Middle frontal gyrus (tissue), 1 donor: ENCODE data around the gene OR9Q1.

Source experiments
- DNase-seq: peaks from one replicate; pipeline ENCODE4 v3.0.0-alpha.2; 2015; ENCODE audit warnings: low spot score; ENCODE audit errors: extremely low spot score

The OR9Q1 gene

DNA sequence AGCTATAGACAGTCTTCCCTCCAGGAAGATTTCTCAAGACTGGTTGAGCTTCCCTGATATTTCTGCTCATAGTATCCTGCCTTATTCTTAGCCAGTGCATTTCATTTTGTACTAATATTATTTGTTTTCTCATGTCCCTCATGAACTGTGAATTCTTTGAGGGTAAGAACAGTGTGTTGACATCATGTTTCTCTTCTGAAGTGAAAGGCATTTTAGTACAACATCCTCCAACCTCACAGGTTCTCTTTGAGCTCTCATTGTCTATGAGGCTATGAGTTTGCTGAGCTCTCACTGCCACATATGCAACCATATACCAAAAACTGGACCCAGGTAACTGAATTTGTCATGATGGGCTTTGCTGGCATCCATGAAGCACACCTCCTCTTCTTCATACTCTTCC, 7.0 kb downstream of the OR9Q1 start, which contains the start of gene OR6Q1:
OR6Q1 (plus strand) TSS at position 301 of the 400 bp plus-strand sequence; CDS start at position 301, 0 bp downstream.
- no peak for DNase-seq

DNA sequence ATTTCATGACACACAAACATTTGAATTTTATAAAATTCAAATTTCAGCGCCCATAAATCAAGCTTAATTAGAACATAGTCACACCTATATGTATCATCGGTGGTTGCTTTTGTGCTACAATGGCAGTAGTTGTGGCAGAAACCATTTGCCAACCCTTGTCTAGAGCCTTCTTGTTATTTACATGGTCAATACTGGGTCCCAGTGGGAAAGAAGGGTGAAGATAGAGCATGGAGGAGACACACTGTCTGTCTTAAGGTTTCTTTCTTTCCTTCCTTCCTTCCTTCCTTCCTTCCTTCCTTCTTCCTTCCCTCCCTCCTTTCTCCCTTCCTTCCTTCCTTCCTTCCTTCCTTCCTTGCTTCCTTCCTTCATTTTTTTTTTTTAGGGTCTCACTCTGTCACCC, 10.8 kb downstream of the OR9Q1 start:
- no peak for DNase-seq

DNA sequence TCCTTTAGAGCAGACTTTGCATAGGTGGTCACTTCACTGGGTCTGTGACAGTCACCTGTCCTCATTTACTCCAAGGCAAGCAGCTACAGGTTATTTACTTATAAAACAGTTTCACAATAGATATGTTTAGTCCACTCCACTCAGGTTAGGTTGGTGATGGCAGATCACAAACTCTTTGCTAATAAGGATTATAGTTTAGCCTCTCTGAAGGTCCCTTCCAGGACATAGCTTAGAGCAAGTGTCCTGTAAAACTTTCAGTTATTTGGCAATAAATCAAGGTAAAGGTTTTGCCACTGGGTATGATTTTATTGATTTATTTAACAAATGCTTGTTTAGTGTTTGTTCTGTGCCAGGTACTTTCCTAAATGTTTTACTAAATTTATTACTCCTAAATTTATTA, 15.9 kb downstream of the OR9Q1 start:
- DNase-seq: no peak

DNA sequence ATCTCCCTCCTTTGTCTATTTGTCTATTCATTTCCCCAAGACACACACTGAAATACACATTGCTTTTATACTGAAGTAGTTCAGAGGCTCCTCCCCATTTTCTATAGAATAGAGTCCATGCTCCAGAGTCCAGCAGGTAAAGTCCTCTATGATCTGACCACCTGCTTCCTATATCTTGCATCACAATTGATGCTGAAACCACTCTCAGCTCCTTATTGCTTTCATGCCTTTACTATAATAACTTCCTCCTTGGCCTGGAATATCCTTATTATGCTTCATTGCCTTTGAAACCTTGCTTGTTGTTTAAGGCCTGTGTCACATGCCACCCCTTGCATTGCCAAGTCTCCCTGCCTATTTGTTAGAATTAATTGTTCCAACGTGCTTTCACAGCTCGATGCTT, 19.7 kb downstream of the OR9Q1 start:
- no peak for DNase-seq

DNA sequence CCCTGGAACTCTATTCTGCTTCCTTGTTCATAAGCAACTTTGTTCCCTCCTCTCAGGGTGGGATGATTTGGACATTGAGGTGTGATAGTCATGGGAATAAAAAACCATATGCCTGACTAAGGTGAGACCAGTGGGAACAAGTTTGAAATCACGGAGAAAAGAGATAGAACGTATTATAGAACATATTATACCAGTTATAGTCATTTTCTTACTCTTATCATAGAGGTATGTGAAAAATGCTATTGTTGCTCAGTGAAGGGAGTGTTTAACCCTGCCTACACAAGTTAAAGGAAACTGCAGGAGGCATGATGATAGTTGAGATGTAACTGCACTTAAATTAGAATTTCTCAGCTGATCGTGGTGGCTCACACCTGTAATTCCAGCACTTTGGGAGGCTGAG, 22.6 kb downstream of the OR9Q1 start:
- DNase-seq: no peak

DNA sequence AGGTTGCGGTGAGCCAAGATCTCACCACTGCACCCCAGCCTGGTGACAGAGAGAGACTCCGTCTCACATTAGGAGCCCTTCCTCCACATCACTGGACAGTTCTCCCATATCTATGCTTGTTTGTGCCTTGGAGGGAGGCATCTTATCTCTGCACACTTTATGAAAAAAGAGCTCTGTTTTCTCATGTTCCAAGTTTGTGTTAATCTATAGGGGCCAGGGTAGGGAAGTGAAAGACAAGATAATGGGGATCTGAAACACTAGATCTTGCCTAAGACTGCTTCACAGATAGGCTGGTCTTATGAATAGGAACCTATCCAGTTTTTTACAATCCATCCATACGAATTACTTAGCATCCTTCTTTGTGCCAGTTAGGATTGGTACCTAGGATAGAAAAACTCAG, 24.1 kb downstream of the OR9Q1 start:
- DNase-seq: no peak

DNA sequence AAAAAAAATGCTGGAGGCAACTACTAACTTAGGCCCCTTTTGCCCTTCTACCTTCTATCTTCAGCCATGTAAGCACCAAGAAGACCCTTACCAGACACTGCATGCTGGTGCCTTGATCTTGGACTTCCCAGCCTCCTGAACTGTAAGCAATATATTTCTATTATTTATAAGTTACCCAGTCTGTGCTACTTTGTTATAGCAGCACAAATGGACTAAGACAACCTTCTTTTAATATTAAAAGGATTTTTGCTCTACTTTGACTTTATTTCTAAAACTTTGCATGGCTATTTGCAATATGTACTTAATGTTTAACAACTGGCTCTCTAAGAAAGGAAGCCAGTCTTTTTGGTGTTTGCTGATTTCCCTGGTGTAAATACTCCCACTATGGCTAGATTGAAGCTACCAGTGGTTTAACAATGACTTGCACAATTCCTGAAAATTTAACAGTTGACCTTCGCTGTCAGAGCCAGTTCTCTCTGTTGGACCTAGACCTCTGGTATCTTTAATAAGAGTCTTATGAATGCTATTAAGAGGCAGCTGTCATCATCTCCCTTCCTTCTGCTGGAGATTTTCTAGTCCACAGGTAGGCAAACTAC, 32.2 kb downstream of the OR9Q1 start:
- DNase-seq: no peak

DNA sequence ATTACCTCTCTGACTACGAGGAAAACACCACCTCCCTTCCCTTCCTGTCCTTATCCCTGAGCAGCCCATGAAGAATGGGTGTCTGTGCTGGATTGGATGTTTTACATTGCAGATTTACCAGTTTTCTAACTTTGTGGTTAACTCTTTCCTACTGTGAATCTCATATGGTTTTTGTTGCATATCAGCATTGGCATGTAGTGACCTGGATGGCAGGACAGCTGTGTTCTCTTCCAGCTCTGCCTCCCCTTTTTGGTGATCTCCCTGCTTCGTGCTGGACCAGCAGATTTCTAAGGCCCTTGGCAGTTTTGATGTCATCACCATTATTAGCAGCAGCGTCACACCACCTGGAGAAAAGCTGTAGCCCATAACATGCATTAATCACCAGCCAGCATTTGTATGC, 33.8 kb downstream of the OR9Q1 start:
- no peak for DNase-seq

DNA sequence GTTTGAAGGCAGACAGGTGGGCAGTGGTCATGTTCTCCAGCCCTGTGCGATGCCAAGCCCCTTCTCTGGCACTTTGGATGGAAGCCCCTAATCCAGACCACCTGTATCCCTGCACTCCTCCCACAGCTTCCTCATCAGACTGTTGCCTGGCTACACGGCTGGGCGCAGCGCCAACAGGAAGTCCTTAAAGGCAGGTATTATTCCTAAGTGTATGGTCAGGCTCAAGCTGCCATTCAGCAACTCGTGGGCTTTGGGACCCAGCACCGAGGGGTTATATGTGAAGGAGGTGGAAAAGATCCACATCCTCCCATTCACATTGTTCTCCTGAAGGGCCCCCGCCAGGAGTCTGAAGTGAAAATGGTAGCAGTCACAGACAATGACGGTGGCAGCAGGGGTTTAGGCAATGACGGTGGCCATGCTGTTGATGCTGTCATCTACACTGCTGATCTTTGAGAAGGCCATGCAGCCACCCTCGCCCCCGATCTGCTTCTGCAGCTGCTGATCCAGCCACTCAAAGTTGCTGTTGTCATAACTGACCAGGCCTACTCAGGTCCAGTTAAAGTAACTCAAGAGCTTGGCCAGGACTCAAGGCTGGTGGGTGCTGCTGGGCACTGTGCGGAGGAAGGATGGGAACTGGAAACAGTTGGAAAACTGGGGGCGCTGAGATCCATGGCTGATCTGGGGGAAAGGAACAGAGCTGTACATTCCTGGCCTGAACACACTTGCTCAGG, 34.8 kb downstream of the OR9Q1 start:
- DNase-seq: peak; percentile 9

DNA sequence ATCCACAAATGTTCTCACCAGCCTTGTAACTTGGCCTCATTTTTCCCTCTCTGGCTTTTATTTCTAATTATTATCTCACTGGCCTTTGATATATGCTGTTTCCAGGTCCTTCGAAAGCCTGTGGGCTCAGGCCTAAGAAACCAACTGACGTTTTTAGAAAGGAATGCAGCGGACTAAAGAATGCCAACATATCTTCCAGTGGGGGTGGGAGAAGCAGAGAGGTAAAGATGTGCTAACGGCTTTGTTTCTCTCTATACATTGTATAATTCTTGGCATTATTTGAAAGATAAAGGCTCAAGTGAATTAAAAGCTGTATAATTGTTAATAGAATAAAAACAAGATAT, 35.3 kb downstream of the OR9Q1 start:
- no peak for DNase-seq

DNA sequence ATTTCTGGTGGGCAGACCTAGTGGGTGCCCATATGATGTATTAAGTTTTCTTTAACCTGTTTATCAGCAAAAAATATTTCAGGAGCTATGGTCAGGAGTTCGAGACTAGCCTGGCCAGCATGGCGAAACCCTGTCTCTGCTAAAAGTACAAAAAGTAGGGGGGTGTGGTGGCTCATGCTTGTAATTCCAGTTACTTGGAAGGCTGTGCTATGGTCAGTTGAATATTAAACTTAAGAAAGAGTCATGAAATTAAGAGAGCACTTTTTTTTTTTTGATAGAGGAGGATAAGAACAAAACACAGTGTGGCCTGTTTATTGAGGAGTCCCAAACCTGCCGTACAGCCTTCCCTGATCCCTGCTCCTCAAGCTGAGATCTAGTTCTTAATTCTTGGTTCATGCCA, 36.9 kb downstream of the OR9Q1 start:
- no peak for DNase-seq

DNA sequence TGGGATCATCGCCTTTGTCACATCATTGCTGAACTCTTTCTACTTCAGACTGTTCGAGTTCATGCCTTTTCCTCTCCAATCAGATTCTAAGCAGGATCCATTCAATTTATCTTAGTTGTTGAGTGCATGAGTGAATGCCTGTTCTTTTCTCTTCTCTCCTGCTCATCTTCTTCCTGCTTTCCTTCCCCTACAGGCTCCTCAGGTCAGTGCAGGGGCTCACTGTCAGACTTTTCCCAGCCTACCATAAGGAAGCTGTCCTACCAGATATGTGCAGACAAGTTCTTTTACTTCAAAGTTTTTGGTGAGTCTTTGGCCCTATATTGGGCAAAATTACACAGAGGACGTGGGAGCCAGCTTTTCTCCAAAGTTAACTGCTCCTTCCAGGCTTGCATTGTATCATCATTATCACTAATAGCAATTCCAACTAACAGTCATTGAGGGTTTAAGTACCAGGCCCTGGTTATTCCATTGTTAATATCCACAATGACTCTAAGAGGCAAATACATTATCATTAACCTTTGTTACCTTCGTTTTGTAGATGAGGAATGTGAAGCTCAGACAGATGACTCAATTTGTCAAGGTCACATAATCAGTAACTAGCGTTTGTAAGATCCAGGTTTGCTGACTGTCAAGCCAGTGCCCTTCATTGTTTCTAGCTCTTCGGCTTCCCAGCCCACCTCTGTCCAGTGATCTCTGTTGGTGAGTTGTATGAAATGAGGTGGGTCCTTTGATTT, 37.4 kb downstream of the OR9Q1 start:
- DNase-seq: no peak

DNA sequence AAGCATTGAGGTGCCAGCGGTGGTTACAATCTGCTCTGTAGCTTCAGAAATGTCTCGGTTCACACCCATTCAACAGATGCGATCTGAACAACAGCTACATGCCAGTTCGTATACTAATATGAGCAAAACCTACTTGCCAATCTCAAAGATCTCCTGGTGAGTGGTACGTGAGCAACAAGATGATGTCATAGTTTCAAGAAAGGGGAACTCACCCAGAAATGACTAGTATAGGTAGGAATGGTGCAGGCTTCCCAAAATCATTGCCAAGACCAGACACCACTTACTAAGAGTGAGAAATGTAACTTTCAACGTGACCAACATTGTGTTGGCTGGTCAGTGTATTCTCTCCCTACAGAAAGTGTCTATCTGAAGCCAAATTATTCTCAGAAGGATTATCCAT, 38.1 kb downstream of the OR9Q1 start:
- no peak for DNase-seq

DNA sequence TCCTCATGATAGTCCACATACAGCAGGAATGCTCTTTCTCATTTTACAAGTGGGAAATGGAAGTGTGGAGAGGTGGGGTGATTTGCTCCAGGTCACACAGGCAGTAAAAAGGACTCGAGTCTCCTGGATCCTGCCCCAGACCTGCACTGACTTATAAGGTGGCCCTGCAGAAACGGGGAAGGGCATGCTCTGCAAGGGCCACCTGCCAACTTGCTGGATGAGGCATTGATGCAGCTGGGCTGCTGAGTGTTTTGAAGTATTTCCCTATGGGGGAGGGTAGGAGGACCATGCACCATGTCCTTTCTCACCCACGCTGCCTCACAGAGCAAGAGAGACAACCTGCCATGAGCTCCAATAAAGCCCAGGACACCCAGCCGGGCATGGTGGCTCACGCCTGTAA, 44.0 kb downstream of the OR9Q1 start:
- no peak for DNase-seq

DNA sequence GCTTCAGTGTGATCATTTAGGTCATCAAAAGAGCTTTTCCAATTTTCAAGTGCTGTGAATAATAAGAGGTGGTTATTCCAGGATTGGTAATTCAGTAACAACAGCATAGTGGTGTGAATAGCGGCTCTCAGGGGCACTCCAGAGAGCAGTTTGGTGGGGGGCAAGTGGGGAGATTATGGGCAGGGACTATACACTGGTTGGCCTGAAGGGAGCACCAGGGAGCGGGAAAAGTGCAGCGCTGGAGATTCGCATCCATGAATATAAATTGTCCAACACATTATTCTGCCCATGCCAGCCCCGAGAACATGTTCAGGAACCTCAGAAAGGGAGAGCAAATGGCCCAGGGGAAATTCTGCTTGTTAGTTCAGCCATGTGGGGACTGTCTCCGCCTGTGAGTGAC, 45.0 kb downstream of the OR9Q1 start:
- no peak for DNase-seq

DNA sequence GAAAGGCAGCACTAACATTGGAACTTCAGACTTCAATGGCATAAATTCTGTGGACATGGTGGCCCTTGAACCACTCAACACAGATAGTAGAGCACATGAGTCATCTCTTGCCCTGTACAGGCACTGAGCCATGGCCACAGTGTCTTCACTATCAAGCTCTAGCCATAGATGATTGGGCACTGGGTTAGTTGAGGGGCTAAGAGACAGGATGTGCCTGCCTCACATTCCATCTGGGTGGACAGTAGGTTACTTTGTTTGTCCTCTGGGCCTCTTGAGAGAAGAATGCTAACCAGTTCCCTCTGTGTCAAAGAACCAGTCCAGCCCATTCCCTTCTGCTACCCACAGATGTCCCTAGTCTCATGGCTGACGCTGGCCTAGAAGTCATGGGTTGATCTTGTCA, 46.9 kb downstream of the OR9Q1 start:
- DNase-seq: no peak

DNA sequence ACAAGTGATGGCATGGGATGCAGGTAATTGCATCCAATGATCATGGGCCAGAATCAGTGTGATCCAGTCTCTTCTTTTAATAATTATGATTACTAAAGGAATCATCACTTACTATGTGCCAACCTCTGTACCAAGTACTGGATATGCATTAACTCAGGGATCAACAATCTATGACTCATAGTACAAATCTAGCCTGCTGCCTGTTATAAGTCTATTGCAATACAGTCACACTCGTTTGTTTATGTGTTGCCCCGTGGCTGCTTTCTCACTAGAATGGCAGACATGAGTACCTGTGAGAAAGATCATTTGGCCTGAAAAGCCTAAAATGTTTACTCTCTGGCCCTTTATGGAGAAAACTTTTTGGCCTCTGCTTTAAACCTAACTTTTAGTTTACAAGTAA, 52.1 kb downstream of the OR9Q1 start:
- DNase-seq: no peak

DNA sequence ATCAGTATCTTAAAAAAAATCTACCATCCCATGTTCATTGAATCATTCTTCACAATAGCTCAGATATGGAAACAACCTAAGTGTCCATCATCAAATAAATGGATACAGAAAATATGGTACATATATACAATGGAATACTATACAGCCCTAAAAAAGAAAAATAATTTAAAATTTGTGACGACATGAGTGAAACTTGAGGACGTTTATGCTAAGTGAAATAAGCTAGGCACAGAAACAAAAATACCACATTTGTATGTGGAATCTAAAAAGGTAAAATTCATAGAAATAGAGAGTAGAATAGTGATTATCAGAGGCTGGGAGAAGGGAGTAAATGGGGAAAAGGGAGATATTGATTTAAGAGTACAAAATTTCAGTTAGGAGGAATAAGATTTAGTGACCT, 62.8 kb downstream of the OR9Q1 start:
- no peak for DNase-seq

DNA sequence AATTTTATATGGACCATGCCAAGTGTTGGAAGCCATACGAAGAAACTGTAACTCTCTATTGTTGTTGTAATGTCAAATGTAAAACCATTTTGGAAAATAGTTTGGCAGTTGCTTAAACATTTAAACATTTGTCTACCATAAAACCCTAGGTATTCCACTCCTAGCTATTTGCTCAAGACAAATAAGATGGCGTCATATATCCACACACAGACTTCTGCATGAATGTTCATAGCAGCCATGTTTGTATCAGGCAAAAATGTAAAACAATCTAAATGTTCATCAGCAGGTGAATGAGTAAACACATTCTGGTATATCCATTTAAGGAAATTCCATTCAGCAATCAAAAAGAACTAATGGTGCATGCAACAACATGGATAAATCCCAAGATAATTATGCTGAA, 73.8 kb downstream of the OR9Q1 start:
- DNase-seq: no peak

DNA sequence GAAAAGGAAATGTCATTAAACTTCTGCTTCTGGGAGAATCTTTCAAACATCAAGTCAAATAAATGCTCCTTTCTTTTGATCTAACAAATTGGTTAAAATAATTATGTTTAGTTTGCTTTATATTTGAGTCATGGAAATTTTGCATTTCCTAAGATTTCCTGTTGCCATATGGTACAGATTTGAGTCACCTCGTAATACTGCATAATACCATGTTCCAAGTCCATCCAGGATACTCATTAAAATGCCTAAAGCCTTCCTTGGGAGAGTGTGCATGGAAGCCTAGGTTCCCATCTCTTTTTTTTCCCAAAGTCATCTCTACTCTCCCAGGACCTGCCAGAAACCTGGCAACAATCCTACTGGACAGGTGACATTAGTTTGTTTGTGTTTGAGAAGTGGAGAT, 97.4 kb downstream of the OR9Q1 start:
- DNase-seq: no peak

DNA sequence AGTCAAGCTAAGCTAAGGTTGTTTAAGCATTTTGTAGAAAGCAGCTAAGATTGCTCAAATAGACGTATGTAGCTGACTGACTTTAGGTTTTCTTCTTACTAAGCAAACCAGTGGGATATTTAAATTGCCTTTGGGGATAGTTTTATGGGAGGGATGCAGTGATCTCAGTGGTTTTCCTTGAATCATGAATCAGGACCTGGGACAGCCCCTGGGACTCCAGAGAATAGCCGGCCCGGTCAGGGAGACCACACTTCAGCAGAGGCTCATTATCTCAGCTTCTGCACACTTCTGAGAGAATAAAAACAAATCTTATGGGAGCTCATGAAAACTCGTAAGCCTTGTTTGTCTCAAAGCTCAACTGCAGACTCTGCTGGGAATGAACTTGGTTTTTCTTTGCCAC, 101.8 kb downstream of the OR9Q1 start, which contains the start of gene OR9I1:
OR9I1 (minus strand) TSS at position 62 of the 400 bp plus-strand sequence. CDS start 6,086 bp downstream, outside the sequence.
- DNase-seq: no peak

DNA sequence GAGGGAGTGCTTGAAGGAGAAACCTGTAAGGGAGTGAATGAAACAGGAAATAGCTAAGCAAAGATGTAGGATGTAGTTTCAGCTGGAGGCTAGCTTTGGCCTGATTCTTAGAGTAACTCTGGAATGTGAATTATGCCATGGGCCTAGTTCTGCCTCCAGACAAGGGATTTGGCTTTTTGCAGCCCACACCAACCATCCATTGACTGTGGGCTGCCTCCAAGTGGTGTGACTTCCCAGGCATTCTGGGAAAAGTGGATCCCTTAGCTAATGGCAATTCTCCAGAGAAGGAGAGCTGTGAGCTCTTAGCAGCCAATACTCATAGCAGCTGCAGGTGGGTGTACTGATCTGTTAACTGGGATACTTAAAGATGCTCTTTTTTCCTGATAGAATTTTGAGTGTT, 103.7 kb downstream of the OR9Q1 start:
- DNase-seq: no peak
